ENCODE data around the gene ATP5MG.

ATP5MG gene

DNA sequence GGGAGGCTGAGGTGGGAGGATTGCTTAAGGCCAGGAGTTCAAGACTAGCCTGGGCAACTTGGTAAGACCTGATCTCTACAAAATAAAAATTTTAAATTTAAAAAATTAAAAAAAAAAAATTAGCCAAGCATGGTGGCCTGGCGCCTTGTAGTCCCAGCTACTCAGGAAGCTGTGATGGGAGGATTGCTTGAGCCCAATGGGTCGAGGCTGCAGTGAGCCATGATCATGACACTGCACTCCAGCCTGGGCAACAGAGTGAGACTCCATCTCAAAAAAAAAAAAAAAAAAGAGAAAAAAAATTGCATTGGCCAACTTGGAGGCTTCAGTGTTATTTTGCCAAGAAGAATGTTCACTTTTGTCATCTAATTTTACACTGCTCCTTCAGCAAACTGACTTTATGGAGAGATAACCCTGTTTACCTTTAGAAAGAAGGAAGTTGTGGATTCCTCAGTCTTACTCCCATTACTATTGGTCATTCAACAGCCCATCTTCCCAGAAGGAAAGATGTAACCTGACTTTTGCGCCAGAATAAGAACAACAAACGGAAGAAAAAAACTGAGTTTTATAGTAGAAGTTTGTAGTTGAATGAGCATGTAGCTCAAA, 48.0 kb downstream of the ATP5MG start (continued):
- TF ChIP-seq PRDM1 (tag by site-specific recombination; IDR thresholded peaks at IDR 0.05) (no peak), EGR2 (tag by site-specific recombination; IDR thresholded peaks at IDR 0.05; ENCODE audit: low read depth) (no peak)

- ChIA-PET CTCF (no interaction called here), POLR2A (no interaction called here)
- Histone ChIP-seq H3K4me1 (ENCODE audit: control insufficient read depth, insufficient read depth, low read length) (no peaks in the 10 kb centered on the region), H3K9me3 (ENCODE audit: control insufficient read depth, insufficient read depth, low read depth, low read length) (no peaks in the 10 kb centered on the region), H3K36me3 (ENCODE audit: control insufficient read depth in 2 of 2, insufficient read depth in 1 of 2, low read length in 2 of 2) (peaks cover 0 to 14% of the 10 kb centered on the region in 2 experiments; a peak in 2 of 3 replicates), H3K27ac (ENCODE audit: extremely low read depth, low read depth, low read length) (no peak overlapping the region), H3K4me3 (ENCODE audit: low read depth, low read length) (no peak overlapping the region)
- TF ChIP-seq, protein P1, sequence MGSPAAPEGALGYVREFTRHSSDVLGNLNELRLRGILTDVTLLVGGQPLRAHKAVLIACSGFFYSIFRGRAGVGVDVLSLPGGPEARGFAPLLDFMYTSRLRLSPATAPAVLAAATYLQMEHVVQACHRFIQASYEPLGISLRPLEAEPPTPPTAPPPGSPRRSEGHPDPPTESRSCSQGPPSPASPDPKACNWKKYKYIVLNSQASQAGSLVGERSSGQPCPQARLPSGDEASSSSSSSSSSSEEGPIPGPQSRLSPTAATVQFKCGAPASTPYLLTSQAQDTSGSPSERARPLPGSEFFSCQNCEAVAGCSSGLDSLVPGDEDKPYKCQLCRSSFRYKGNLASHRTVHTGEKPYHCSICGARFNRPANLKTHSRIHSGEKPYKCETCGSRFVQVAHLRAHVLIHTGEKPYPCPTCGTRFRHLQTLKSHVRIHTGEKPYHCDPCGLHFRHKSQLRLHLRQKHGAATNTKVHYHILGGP (tag by site-specific recombination; IDR thresholded peaks at IDR 0.05) = no peak
- TF ChIP-seq ZBTB48 (tag by site-specific recombination; IDR thresholded peaks at IDR 0.05) = no peak
- TF ChIP-seq GLIS1 (tag by site-specific recombination; IDR thresholded peaks at IDR 0.05) = no peak
- no peak for TF ChIP-seq ZNF488 (tag by site-specific recombination; IDR thresholded peaks at IDR 0.05)
- no peak for TF ChIP-seq GLI4 (tag by site-specific recombination; IDR thresholded peaks at IDR 0.05)
- no peak for TF ChIP-seq ZNF10 (tag by site-specific recombination; IDR thresholded peaks at IDR 0.05)
- TF ChIP-seq ZNF112 (tag by site-specific recombination; IDR thresholded peaks at IDR 0.05) = no peak
- no peak for TF ChIP-seq ZNF121 (tag by site-specific recombination; IDR thresholded peaks at IDR 0.05)
- no peak for TF ChIP-seq ZNF292 (tag by site-specific recombination; IDR thresholded peaks at IDR 0.05; ENCODE audit: borderline replicate concordance, low read depth)
Measured at GRCh38 chr11:118450451-118450850, 49.0 kb downstream of the ATP5MG start.
